ENCODE results near the gene CRISP1. TPM values are rescaled to one million over a fixed set of nuclear protein-coding genes. Genes with fewer than 3 reads are reported as not detected.
A peak's percentile ranks its signal among the peaks of the same experiment; 100 is the strongest.

Gene CRISP1
- total and polyA plus RNA-seq, 9 of the 15 experiments (the other 6 are each of a cell fraction or from before 2014, with no cell fraction given) = not detected

- Histone ChIP-seq H3K4me2 (ENCODE audit: insufficient read depth, low read length) (no peak overlapping the region), H3K4me3 (no peak overlapping the region), H3K79me2 (ENCODE audit: control insufficient read depth, insufficient read depth, low read length) (no peaks in the 10 kb centered on the region), H3K9ac (ENCODE audit: insufficient read depth in 1 of 2, low read depth in 2 of 2, low read length in 2 of 2) (no peak overlapping the region), H3K9me3 (replicated peaks; ENCODE audit: control insufficient read depth, insufficient read depth, low read depth, low read length) (no peaks in the 10 kb centered on the region), H3K27me3 (ENCODE audit: control insufficient read depth in 2 of 2, insufficient read depth in 2 of 2, low read length in 2 of 2) (no peaks in the 10 kb centered on the region), H3K27ac (ENCODE audit: extremely low read depth, low read depth, low read length) (no peak overlapping the region), H4K20me1 (replicated peaks; ENCODE audit: control insufficient read depth, insufficient read depth, low read length) (no peaks in the 10 kb centered on the region), H3K9me1 (ENCODE audit: control insufficient read depth, insufficient read depth, low read length) (no peaks in the 10 kb centered on the region), H3K4me1 (replicated peaks in 1 of 2; ENCODE audit: control insufficient read depth in 2 of 2, insufficient read depth in 2 of 2, low read length in 2 of 2) (no peaks in the 10 kb centered on the region), H2AFZ (ENCODE audit: low read depth, low read length) (peak overlapping the region; percentile 38), H3K36me3 (ENCODE audit: control insufficient read depth, insufficient read depth, low read length) (no peaks in the 10 kb centered on the region)
- intact Hi-C loops (cut with micrococcal nuclease) (no loop called here), in situ Hi-C loops (cut with MboI) (no loop called here)
- DNase-seq (ENCODE audit: extremely low read depth in 1 of 4, low spot score in 3 of 4) (no peak), ATAC-seq (no peak), FAIRE-seq (no peak)
- CTCF ChIA-PET (ENCODE audit: low intra/inter-chr PET ratio) = no interaction called here
- POLR2A ChIA-PET = no interaction called here
- BruUV-seq (replicated peaks) = no TSS peak
- 92% methylated on average over 8 of the region's 8 CpGs for WGBS (ENCODE audit: insufficient coverage, low coverage, missing lambda C conversion rate)
- TF ChIP-seq SRSF1 (IDR thresholded peaks at IDR 0.05; ENCODE audit: low read depth, low read length) (no peak), ZNF232 (CRISPR knock-in tag; IDR thresholded peaks at IDR 0.05) (no peak), ZBTB33 (CRISPR knock-in tag; IDR thresholded peaks at IDR 0.05) (peak; percentile 74), CREBBP (IDR thresholded peaks at IDR 0.05; ENCODE audit: low read depth, low read length) (no peak), HNRNPUL1 (IDR thresholded peaks at IDR 0.05; ENCODE audit: low read length) (no peak), CHAMP1 (IDR thresholded peaks at IDR 0.05) (0 out of 2 replicates have a peak, but pooled peaks have one; percentile 62), ZBTB26 (CRISPR knock-in tag; IDR thresholded peaks at IDR 0.05) (no peak), ZNF668 (CRISPR knock-in tag; IDR thresholded peaks at IDR 0.05) (no peak), ZNF696 (CRISPR knock-in tag; conservative IDR thresholded peaks at IDR 0.05) (no peak), ZNF766 (CRISPR knock-in tag; conservative IDR thresholded peaks at IDR 0.05) (peak; percentile 42; the same call in 1 of the 2 replicates)
Measured at GRCh38 chr6:49801525-49801924, 64.8 kb downstream of the CRISP1 start.

Data from K562 (cell line).